HG03135 (cell line): ENCODE data around the gene SIGLEC12.
"Not testable (repeated sequence)": the region's sequence is repeated elsewhere in the genome, so short reads cannot be mapped to it uniquely, and the experiment has no call there.

Source experiments
- ATAC-seq: cut with Tn5 transposase; IDR thresholded peaks from one replicate; pipeline ENCODE4 v1.9.1; 2021; ENCODE audit warnings: mild to moderate bottlenecking, moderate library complexity; ENCODE audit not compliant: unreplicated experiment

SIGLEC12 gene

GRCh38 chr19:51524666-51525264 is 23.2 kb upstream of the SIGLEC12 start:
- ATAC-seq = no peak

DNA sequence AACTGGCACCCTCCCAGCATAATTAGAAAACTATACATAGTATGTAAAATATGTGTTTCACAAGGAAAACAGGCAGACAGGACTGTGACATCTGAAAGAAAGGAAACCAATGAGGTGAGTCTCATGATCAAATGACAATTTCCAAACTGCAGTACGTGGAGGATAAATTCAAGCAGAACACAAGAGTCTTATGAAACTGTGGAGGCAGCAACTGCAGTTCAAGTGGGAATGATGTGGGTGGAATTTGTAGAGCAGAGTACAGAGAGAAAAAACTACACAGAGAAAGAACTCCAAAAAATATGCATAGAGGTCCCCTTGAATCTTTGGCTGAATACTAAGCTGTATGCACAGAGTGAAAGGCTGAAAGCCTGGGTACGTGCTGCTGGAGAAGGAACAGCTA is 20.2 kb upstream of the SIGLEC12 start:
- ATAC-seq = no peak

GRCh38 chr19:51521357-51521756 is 19.8 kb upstream of the SIGLEC12 start:
- ATAC-seq = no peak

DNA sequence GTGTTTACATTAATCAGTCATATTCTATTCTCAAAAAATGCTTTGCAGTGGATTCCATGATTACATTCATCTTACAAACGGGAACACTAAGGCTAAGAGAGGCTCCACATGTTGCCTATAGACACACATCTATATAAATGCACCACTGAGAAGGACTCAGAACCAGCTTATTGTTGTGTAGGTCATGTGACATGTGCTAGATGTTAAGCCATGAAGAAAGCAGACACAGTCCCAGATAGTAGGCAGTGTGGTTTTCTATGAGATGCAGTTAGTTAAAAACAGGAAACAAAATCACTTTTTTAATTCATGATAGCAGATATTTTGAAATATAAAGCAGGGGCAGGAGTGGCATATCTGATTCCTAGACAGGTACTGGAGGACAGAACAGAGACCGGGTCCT is 19.1 kb upstream of the SIGLEC12 start:
- no peak for ATAC-seq

GRCh38 chr19:51514866-51515481 is 13.4 kb upstream of the SIGLEC12 start:
- ATAC-seq = no peak

DNA sequence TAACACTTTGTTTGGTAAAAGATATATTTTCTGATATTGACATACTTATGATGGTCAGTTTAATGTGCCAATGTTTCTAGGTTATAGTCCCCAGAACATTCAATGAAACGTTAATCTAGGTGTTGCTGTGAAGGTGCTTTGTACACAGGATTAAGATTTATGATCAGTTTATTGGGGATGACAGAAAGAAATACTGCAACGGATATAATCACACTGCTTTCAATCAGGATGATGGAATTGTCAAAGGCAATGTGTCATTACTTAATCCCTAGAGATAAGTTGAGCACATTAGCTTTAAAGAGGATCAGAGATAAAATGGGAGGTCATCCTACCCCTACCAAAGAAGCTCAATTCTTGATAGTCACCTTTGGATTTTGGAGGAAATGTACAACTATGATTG is 12.4 kb upstream of the SIGLEC12 start:
- no peak for ATAC-seq

GRCh38 chr19:51511353-51511752 is 9.8 kb upstream of the SIGLEC12 start:
- no peak for ATAC-seq

DNA sequence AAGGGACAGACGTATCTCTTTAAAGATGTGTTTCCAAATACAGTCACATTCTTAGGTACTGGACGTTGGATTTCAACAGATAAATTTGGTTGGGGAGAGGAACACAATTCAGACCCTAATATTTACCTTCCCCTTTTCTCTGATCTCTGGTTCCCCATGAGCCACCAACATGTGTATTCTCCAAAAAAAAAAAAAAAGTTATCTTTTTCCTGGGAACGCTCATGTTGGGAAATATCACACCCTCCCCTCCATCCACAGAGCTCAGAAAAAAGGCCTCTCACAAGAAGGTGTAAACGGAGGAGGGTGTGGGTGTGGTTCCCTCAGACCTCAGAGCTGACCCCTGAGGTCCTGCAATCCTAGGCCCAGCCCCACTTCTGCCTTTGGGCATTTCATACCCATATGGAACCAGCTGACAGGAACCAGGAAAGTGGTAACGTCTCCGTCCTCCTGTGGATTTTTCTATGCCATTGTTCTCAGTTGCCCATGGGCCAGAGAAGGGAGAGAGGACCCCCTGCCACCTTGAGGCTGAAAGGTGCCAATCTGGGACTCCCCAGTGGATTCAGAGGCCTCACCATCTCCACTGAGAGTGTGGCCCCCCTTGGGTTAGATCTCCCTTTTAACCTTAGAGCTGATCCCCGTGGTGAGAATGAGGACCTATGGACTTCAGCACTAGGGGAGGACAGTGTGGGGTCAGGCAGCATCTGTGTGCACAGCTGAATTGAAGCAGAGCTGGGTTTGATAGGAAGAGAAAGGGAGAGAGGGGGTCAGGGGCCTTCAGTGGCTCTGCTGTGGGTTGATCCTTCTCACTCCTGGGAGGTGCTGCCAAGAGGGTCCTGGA is 8.4 kb upstream of the SIGLEC12 start:
- no peak for ATAC-seq

GRCh38 chr19:51508059-51508733 is 6.6 kb upstream of the SIGLEC12 start:
- no peak for ATAC-seq

DNA sequence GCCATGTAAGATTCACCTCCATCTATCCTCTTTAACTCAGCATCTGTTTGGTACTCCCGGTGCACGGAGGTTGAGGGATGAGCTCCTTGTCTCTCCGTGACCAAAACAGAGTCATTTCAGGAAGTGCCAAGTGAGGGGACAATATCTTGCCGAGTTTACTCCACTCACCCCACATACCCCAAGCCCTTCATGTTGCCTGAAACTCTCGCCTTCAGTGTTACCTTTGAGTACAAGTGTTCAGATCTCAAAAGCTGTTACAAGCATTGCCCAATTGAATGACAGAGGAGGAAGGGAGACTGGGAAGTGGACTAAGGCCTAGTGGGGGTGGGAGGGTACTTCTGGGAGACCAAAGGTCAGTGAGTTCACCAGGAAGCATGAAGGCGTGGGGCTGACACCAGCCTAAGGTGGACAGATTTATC is 6.0 kb upstream of the SIGLEC12 start:
- ATAC-seq = no peak

DNA sequence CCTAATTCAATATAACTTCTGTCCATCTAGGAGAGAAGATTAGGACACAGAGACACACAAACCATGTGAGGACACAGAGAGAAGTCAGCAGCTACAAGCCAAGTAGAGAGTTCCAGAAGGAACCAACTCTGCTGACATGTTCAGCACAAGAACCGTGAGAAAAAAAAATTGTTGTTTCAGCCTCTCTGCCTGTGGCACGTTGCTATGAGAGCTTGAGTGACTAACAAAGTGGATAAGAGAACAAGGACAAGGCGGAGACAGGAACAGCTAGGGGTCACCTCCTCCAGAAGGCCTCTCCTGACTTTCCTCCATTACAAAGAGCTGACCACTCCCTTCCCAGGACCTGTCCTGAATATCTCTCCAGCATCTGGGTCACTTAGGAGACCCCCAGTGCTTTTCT is 5.6 kb upstream of the SIGLEC12 start:
- ATAC-seq = no peak

GRCh38 chr19:51505904-51506303 is 4.3 kb upstream of the SIGLEC12 start:
- ATAC-seq = no peak

- no peak for ATAC-seq
Observed at GRCh38 chr19:51503896-51504295, 2.3 kb upstream of the SIGLEC12 start.

- ATAC-seq = no peak
Observed at GRCh38 chr19:51503286-51503817, 1.8 kb upstream of the SIGLEC12 start.

- not testable (repeated sequence) for ATAC-seq
Observed at GRCh38 chr19:51500931-51501330, 669 bp downstream of the SIGLEC12 start.

GRCh38 chr19:51497666-51498065 is 3.9 kb downstream of the SIGLEC12 start:
- no peak for ATAC-seq

DNA sequence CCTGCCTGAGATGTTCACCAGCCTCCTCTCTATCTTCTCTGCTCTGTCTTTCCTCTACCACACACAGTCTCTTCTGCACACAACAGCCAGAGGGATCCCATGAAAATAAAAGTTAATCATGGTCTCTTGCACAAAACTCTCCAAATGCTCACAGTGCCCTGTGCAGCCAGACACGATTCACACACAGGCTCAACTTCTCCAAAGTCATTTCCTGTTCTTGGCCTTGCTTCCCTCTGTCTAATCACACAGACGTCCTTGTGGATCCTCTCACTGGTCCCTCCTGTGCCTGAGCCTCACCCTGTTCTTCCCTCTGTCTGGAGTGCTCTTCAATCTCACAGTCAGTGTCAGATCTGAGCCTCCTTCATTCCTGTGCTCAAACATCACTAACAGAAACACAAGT is 7.8 kb downstream of the SIGLEC12 start:
- no peak for ATAC-seq

DNA sequence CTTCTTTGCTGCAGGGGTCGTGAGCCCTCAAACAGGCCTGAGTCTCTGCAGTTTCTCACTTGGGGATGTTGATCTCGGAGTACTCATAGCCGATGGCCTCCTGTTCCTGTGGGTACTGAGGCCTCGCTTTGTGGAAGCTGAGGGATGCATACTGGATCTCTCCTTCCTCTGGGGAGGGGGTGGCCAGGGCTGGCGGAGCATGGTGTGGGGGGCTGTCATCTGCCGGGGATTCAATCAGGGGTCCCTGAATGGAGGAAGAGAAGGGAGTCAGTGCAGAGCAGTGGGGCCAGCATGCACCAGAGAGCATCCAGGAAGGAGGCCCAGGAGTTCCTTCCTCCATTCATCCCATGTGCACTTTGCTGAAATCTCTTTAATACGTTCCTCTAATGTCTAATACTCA is 10.0 kb downstream of the SIGLEC12 start:
- no peak for ATAC-seq

DNA sequence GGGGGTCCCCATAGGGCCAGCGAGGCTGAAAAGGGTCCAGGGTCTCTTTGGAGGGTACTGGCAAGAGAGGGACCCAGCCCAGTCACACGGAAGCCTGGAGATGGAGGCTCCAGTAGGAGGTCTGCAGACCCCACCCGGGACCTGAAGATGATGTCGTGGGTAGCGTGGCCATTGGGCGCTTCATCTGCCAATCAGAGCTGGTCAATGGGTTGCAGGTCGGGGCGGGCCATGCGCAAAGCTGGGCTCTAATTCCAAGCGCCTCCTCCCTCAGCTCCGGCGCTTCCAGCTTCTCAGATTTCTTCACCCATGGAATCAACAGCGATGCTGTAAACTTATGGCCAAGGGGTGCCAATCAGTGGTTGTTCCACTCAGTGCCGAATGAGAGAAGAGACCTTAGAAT is 10.9 kb downstream of the SIGLEC12 start:
- ATAC-seq = no peak

DNA sequence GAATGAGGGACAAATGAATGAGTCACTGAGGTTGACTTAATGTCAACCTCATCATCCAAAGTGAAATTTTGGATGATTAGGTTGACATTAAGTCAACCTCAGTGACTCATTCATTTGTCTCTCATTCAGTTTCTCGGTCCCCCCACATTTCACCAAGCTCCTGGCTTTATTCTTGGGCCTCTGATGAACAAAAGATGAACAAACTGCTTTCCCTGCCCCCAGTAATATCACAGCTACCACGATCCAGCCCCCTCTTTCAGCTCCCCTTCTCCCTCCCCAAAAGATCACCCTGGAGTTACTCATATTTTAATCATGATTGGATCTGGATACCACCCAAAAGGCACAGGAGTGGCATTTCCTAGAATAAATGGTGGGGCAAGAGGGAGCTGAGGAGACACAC is 12.5 kb downstream of the SIGLEC12 start:
- ATAC-seq = no peak

DNA sequence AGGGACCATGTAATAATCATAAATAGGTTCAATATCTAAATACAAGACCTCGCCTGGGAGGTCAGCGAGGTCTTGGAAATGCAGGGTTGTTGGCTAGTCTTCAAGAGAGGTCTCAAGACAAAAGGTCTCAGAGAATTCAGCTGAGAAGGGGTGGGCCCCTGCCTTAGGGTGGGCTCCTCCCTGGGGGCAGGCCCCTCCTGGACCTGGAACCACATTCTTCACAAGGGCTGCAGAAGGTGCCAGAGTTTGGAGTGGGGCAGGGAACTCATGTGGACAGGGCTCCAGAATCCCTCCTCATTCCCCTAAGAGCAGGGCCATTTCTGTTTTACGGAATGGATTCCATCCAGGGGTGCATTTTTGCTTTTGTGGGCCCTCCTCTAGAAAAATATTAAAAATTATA is 13.1 kb downstream of the SIGLEC12 start:
- ATAC-seq = no peak
